HepG2 (cell line): ENCODE measurements around the gene PPP1R12B. TPM values are rescaled to one million over a fixed set of nuclear protein-coding genes. Genes with fewer than 3 reads are reported as not detected.

ENCODE experiments used
- ATAC-seq: fragments of 200-7000 bp; cut with Tn5 transposase; 3 replicates; pipeline ENCODE4 v1.9.1; 2020; ENCODE audit warnings: mild to moderate bottlenecking, moderate library complexity
- BruUV-seq: library from RNA; stranded (reverse); fragments of 400-500 nt; replicated peaks from 2 replicates; lab custom pipeline; 2021; lab: Mats Ljungman, UMichigan
- CTCF ChIA-PET: fragments of 300-600 bp; formaldehyde crosslinking; extraction: SDS; loops from one replicate; lab custom pipeline; 2021; ENCODE audit warnings: low total read pairs, inconsistent platforms, low intra/inter-chr PET ratio; lab: Yijun Ruan, JAX
- POLR2A ChIA-PET: fragments of 350-600 bp; sonication (Branson Sonifier 250); formaldehyde crosslinking; loops from one replicate; lab custom pipeline; 2020; ENCODE audit warnings: antibody characterized with exemption, inconsistent platforms; lab: Yijun Ruan, JAX
- DNase-seq: peaks from one replicate; pipeline ENCODE4 v3.0.0-alpha.2; 2015; ENCODE audit warnings: low spot score
- FAIRE-seq: peaks from 3 replicates; lab custom pipeline; 2011; peaks lifted over from hg19 to GRCh38; lab: Jason Lieb, UNC
- H2AFZ ChIP-seq: one replicate; pipeline ENCODE4 v1.6.1; 2011; ENCODE audit warnings: low read length, inconsistent platforms
- H3K27ac ChIP-seq: fragments of 300-600 bp; 3 replicates; pipeline ENCODE4 v1.8.0; 2011; ENCODE audit warnings: mixed run types, mild to moderate bottlenecking, mixed read lengths, low read length, inconsistent platforms; ENCODE audit not compliant: insufficient read depth; ENCODE audit errors: extremely low read length
- H3K27me3 ChIP-seq, 2 experiments: fragments of 200-600 bp in 1 of 2; 2 replicates in 1 of 2; 3 replicates in 1 of 2; pipeline versions ENCODE4 v1.6.0 to v1.8.0; 2011; ENCODE audit warnings: low read length in 2 of 2, mild to moderate bottlenecking in 2 of 2, moderate library complexity in 2 of 2, inconsistent platforms in 1 of 2; ENCODE audit not compliant: insufficient read depth in 2 of 2, control insufficient read depth in 1 of 2
- H3K36me3 ChIP-seq, 2 experiments: fragments of 200-600 bp in 1 of 2; replicated peaks in 1 of 2; 2 replicates in 1 of 2; 3 replicates in 1 of 2; pipeline versions ENCODE4 v1.5.1 to v1.8.0; 2011; ENCODE audit warnings: low read length in 2 of 2, inconsistent platforms in 1 of 2; ENCODE audit not compliant: insufficient read depth in 2 of 2, control insufficient read depth in 1 of 2
- H3K4me1 ChIP-seq: 2 replicates; pipeline ENCODE4 v1.5.1; 2012; ENCODE audit warnings: low read length, inconsistent platforms; ENCODE audit not compliant: insufficient read depth
- H3K4me2 ChIP-seq: 2 replicates; pipeline ENCODE4 v1.6.0; 2011; ENCODE audit warnings: low read depth, low read length, inconsistent platforms
- H3K4me3 ChIP-seq, 3 experiments: fragments of 200-600 bp in 1 of 3; sonication (generic), shearing (Covaris generic) in 1 of 3; replicated peaks in 1 of 3; 2 replicates each; pipeline ENCODE4 v1.5.1; 2011 to 2016; ENCODE audit warnings: low read length in 3 of 3, inconsistent platforms in 2 of 3, low read depth in 2 of 3, mild to moderate bottlenecking in 2 of 3, control low read depth in 1 of 3, mixed read lengths in 1 of 3; ENCODE audit not compliant: insufficient read depth in 1 of 3
- H3K79me2 ChIP-seq: one replicate; pipeline ENCODE4 v1.6.1; 2011; ENCODE audit warnings: low read length, inconsistent platforms; ENCODE audit not compliant: insufficient read depth
- H3K9ac ChIP-seq: 2 replicates; pipeline ENCODE4 v1.6.0; 2011; ENCODE audit warnings: mild to moderate bottlenecking, low read depth, low read length, inconsistent platforms; ENCODE audit not compliant: insufficient read depth
- H3K9me3 ChIP-seq: 2 replicates; pipeline ENCODE4 v1.5.1; 2012; ENCODE audit warnings: mild to moderate bottlenecking, low read length
- H4K20me1 ChIP-seq: 2 replicates; pipeline ENCODE4 v1.6.0; 2011; ENCODE audit warnings: inconsistent platforms, mild to moderate bottlenecking, low read length, moderate library complexity; ENCODE audit not compliant: insufficient read depth
- ADNP ChIP-seq: sonication (generic); formaldehyde crosslinking; IDR thresholded peaks from 2 replicates; pipeline ENCODE4 v1.4.0; 2020; ENCODE audit warnings: missing genetic modification reagents
- ATF4 ChIP-seq, 2 experiments: fragments of 450-650 bp in 1 of 2; sonication (generic) in 1 of 2; formaldehyde crosslinking; IDR thresholded peaks; 2 replicates each; pipeline versions ENCODE4 v1.5.0 to v1.8.0; 2020 to 2022; ENCODE audit warnings: mild to moderate bottlenecking in 1 of 2, missing genetic modification reagents in 1 of 2
- CEBPG ChIP-seq: IDR thresholded peaks from 2 replicates; pipeline ENCODE4 v1.6.1; 2016
- ERF ChIP-seq: IDR thresholded peaks from 2 replicates; pipeline ENCODE4 v1.6.1; 2018; ENCODE audit warnings: missing biosample characterization, missing genetic modification reagents
- GATA4 ChIP-seq: sonication (generic); IDR thresholded peaks from 2 replicates; pipeline ENCODE4 v1.6.1; 2016; ENCODE audit warnings: antibody characterized with exemption, low read depth, borderline replicate concordance
- GLI4 ChIP-seq: sonication (generic); formaldehyde crosslinking; IDR thresholded peaks from 2 replicates; pipeline ENCODE4 v1.5.1; 2020; ENCODE audit warnings: missing genetic modification reagents, mild to moderate bottlenecking, moderate library complexity, borderline replicate concordance
- HCFC1 ChIP-seq: fragments of 150-350 bp; IDR thresholded peaks from 2 replicates; pipeline ENCODE4 v1.6.1; 2014; ENCODE audit warnings: low read depth, low read length
- HNRNPLL ChIP-seq: fragments of 200-400 bp; formaldehyde crosslinking; IDR thresholded peaks from 2 replicates; pipeline ENCODE4 v1.6.1; 2017; ENCODE audit warnings: mild to moderate bottlenecking, low read depth, low read length; ENCODE audit not compliant: poor library complexity, severe bottlenecking
- HNRNPUL1 ChIP-seq: fragments of 200-400 bp; formaldehyde crosslinking; IDR thresholded peaks from 2 replicates; pipeline ENCODE4 v1.6.1; 2017; ENCODE audit warnings: low read depth, mild to moderate bottlenecking, low read length, moderate library complexity
- KDM5A ChIP-seq: fragments of 200-600 bp; sonication (generic); IDR thresholded peaks from 2 replicates; pipeline ENCODE4 v1.7.0; 2018; ENCODE audit warnings: antibody characterized with exemption, mild to moderate bottlenecking, low read length, borderline replicate concordance
- KLF16 ChIP-seq, 2 experiments: sonication (generic) in 1 of 2; formaldehyde crosslinking in 1 of 2; IDR thresholded peaks; 2 replicates each; pipeline versions ENCODE4 v1.6.1 to v1.8.0; 2016 to 2023; ENCODE audit warnings: missing genetic modification reagents in 2 of 2, missing compliant biosample characterization in 1 of 2
- KLF6 ChIP-seq: IDR thresholded peaks from 2 replicates; pipeline ENCODE4 v1.8.0; 2016; ENCODE audit warnings: missing biosample characterization, missing genetic modification reagents
- MEF2D ChIP-seq: sonication (generic); formaldehyde crosslinking; IDR thresholded peaks from 2 replicates; pipeline ENCODE4 v1.5.1; 2020; ENCODE audit warnings: mild to moderate bottlenecking, missing genetic modification reagents
- SAP130 ChIP-seq: IDR thresholded peaks from 2 replicates; pipeline ENCODE4 v1.6.1; 2016; ENCODE audit warnings: low read depth
- SMAD1 ChIP-seq: sonication (generic); formaldehyde crosslinking; IDR thresholded peaks from 2 replicates; pipeline ENCODE4 v1.4.0; 2020; ENCODE audit warnings: missing genetic modification reagents, low read depth, mild to moderate bottlenecking, borderline replicate concordance
- TEAD3 ChIP-seq: optimal IDR thresholded peaks from 2 replicates; pipeline ENCODE3; 2016; ENCODE audit warnings: borderline replicate concordance
- ZFAT ChIP-seq: sonication (generic); formaldehyde crosslinking; conservative IDR thresholded peaks from 2 replicates; pipeline ENCODE4 v1.8.1; 2023; ENCODE audit warnings: missing genetic modification reagents, inconsistent platforms
- ZNF441 ChIP-seq: sonication (generic); formaldehyde crosslinking; IDR thresholded peaks from 2 replicates; pipeline ENCODE4 v1.7.0; 2021; ENCODE audit warnings: missing genetic modification reagents, borderline replicate concordance
- ZNF460 ChIP-seq: sonication (generic); formaldehyde crosslinking; IDR thresholded peaks from 2 replicates; pipeline ENCODE4 v1.5.1; 2020; ENCODE audit warnings: missing genetic modification reagents, mild to moderate bottlenecking, borderline replicate concordance
- ZNF501 ChIP-seq: sonication (generic); formaldehyde crosslinking; IDR thresholded peaks from 2 replicates; pipeline ENCODE4 v1.5.1; 2020; ENCODE audit warnings: mild to moderate bottlenecking, moderate library complexity, missing genetic modification reagents
- ZNF740 ChIP-seq: sonication (generic); formaldehyde crosslinking; IDR thresholded peaks from 2 replicates; pipeline ENCODE4 v1.4.0; 2020; ENCODE audit warnings: missing genetic modification reagents
- ZSCAN31 ChIP-seq: sonication (generic); formaldehyde crosslinking; IDR thresholded peaks from 2 replicates; pipeline ENCODE4 v1.5.0; 2020; ENCODE audit warnings: low read depth, mild to moderate bottlenecking, missing genetic modification reagents
- ZSCAN5A ChIP-seq: sonication (generic); formaldehyde crosslinking; IDR thresholded peaks from 2 replicates; pipeline ENCODE4 v1.8.0; 2022; ENCODE audit warnings: mild to moderate bottlenecking, missing genetic modification reagents, borderline replicate concordance
- in situ Hi-C: cut with HindIII; loops from 2 replicates; pipeline ENCODE4 v1.10.0; 2017; ENCODE audit warnings: low pct_unique_long_range_greater_than_20kb; ENCODE audit not compliant: extremely low pct_ligation_motif_present
- intact Hi-C: fragments of 100-400 bp; cut with micrococcal nuclease; formaldehyde crosslinking; loops from one replicate; pipeline ENCODE4 v1.10.0; 2022; ENCODE audit not compliant: unreplicated experiment
- polyA plus RNA-seq, 8 experiments: library from polyadenylated mRNA; depleted of rRNA in 3 of 8; stranded (reverse) in 7 of 8; unstranded in 1 of 8; fragments of >200 nt; fragmentation: Illumina TruSeq in 4 of 8; extraction: Trizol in 4 of 8; gene quantifications; 2 replicates each; pipeline versions ENCODE4 v1.2.1 to v1.2.3, GENCODE V29; 2011 to 2016; ENCODE audit warnings: low read depth in 4 of 8, missing spikeins in 1 of 8, mixed read lengths in 1 of 8; ENCODE audit not compliant: insufficient read depth in 1 of 8
- total RNA-seq, 5 experiments: library from RNA; depleted of rRNA; stranded (reverse); fragments of >200 nt; fragmentation: Illumina TruSeq; extraction: Trizol; gene quantifications; 2 replicates each; pipeline ENCODE4 v1.2.3, GENCODE V29; 2016; ENCODE audit warnings: low read depth in 1 of 5

PPP1R12B gene
- total and polyA plus RNA-seq, 2 of the 13 experiments (the other 11 are each of a cell fraction or from before 2014, with no cell fraction given), result 12.0 to 13.6 TPM

GRCh38 chr1:202315576-202316168 is 32.8 kb upstream of the PPP1R12B start (continued):
- TF ChIP-seq ERF (CRISPR knock-in tag), result peak; percentile 52; the same call in 1 of the 2 replicates
- TF ChIP-seq SMAD1 (CRISPR knock-in tag), result no peak
- TF ChIP-seq HNRNPLL, result no peak
- no peak for TF ChIP-seq HNRNPUL1
- no peak for TF ChIP-seq ZNF441 (CRISPR knock-in tag)
- 0 out of 2 replicates have a peak, but pooled peaks have one; percentile 23 for TF ChIP-seq SAP130 (CRISPR knock-in tag)
- TF ChIP-seq ATF4 (CRISPR knock-in tag; IDR thresholded peaks at IDR 0.05), result no peak
- no peak for TF ChIP-seq ZNF460
- TF ChIP-seq GLI4 (CRISPR knock-in tag), result no peak
- no peak for TF ChIP-seq ZFAT (CRISPR knock-in tag)

GRCh38 chr1:202316186-202316585 is 32.3 kb upstream of the PPP1R12B start:
- H3K36me3 ChIP-seq, result no peaks in the 10 kb centered on the region
- peaks cover 1 to 37% of the 10 kb centered on the region in 2 experiments; a peak in 2 of 5 replicates for H3K27me3 ChIP-seq
- in situ Hi-C loops, result loop anchor here (5.0 kb wide), 1 partner anchor 129 kb away; no protein-coding TSS in a partner anchor
- H3K4me2 ChIP-seq, result no peak overlapping the region
- no peak overlapping the region for H3K4me3 ChIP-seq
- FAIRE-seq, result no peak
- ChIA-PET CTCF (interaction anchor here (1.4 to 2.8 kb wide), 4 partner anchors 42 to 131 kb away, joined by 7 to 15 read pairs (median 10); no protein-coding TSS in a partner anchor), POLR2A (no interaction called here)
- no peaks in the 10 kb centered on the region for H3K79me2 ChIP-seq
- no peak overlapping the region for H2AFZ ChIP-seq
- no peaks in the 10 kb centered on the region for H4K20me1 ChIP-seq
- no peak overlapping the region for H3K27ac ChIP-seq
- TF ChIP-seq ZSCAN5A, result no peak
- no peak for TF ChIP-seq ZSCAN31 (CRISPR knock-in tag)
- TF ChIP-seq GATA4, result no peak
- no peak for TF ChIP-seq TEAD3 (CRISPR knock-in tag)
- TF ChIP-seq ZNF740, result no peak
- TF ChIP-seq KLF16 (CRISPR knock-in tag; IDR thresholded peaks at IDR 0.05), result no peak
- TF ChIP-seq HCFC1, result no peak
- TF ChIP-seq MEF2D (CRISPR knock-in tag), result no peak
- no peak for TF ChIP-seq ZNF501 (CRISPR knock-in tag)
- TF ChIP-seq KDM5A, result no peak
- TF ChIP-seq ADNP (CRISPR knock-in tag), result no peak
- TF ChIP-seq CEBPG (CRISPR knock-in tag), result no peak
- no peak for TF ChIP-seq KLF6 (CRISPR knock-in tag)
- H3K4me1 ChIP-seq, result peaks cover 25% of the 10 kb centered on the region
- ATAC-seq, result no peak
- H3K9ac ChIP-seq, result no peak overlapping the region
- no TSS peak for BruUV-seq
- no peaks in the 10 kb centered on the region for H3K9me3 ChIP-seq
- intact Hi-C loops, result no loop called here
- no peak for DNase-seq
